Tibial artery (tissue), 4 donors: Measurements from ENCODE around the gene KLHL29.
A peak's percentile ranks its signal among the peaks of the same experiment; 100 is the strongest.

Experiments used
- DNase-seq, 2 donors: peaks; one replicate each; pipeline ENCODE4 v3.0.0-alpha.2; 2019
- H3K27ac ChIP-seq, 2 donors: fragments of 200-600 bp; sonication (generic) in 1 of 2; 1 replicate in 1 of 2; 2 replicates in 1 of 2; pipeline ENCODE4 v1.5.1; 2018 to 2019; ENCODE audit warnings: mild to moderate bottlenecking in 1 of 2
- H3K27me3 ChIP-seq, 2 donors: fragments of 200-600 bp; sonication (generic) in 1 of 2; one replicate each; pipeline versions ENCODE4 v1.5.1 to v1.6.0; 2016 to 2019
- H3K36me3 ChIP-seq, 3 donors: fragments of 200-600 bp; sonication (generic) in 2 of 3; one replicate each; pipeline ENCODE4 v1.5.1; 2016 to 2019; ENCODE audit warnings: mild to moderate bottlenecking in 2 of 3
- H3K4me1 ChIP-seq, 4 donors: fragments of 200-600 bp; sonication (generic) in 2 of 4; 1 replicate in 3 of 4; 2 replicates in 1 of 4; pipeline ENCODE4 v1.5.1; 2016 to 2019
- H3K4me3 ChIP-seq, 2 donors: fragments of 200-600 bp; sonication (generic) in 1 of 2; 1 replicate in 1 of 2; 2 replicates in 1 of 2; pipeline ENCODE4 v1.5.1; 2018 to 2019; ENCODE audit warnings: mild to moderate bottlenecking in 2 of 2
- H3K9me3 ChIP-seq, 3 donors: fragments of 200-600 bp; sonication (generic) in 1 of 3; one replicate each; pipeline ENCODE4 v1.5.1; 2016 to 2019
- CTCF ChIP-seq, 2 experiments: fragments of 200-600 bp in 1 of 2; fragments of 450-650 bp in 1 of 2; IDR thresholded peaks; one replicate each; pipeline ENCODE4 v1.5.1; 2017 to 2019; ENCODE audit warnings: antibody characterized with exemption in 2 of 2, mild to moderate bottlenecking in 1 of 2, moderate library complexity in 1 of 2
- intact Hi-C: fragments of 100-400 bp; cut with DNase I; formaldehyde crosslinking; loops from one replicate; pipeline ENCODE4 v1.15.0; 2023; ENCODE audit warnings: low total_unique reads

The KLHL29 gene

GRCh38 chr2:23468474-23469141, 83.6 kb downstream of the KLHL29 start:
- Histone ChIP-seq H3K27me3 (no peaks in the 10 kb centered on the region), H3K27ac (peak overlapping the region; percentile 5 to 33), H3K4me1 (peaks cover 0 to 52% (median 15%) of the 10 kb centered on the region in 4 donors), H3K4me3 (no peak overlapping the region), H3K9me3 (no peaks in the 10 kb centered on the region), H3K36me3 (no peaks in the 10 kb centered on the region)
- intact Hi-C loops: no loop called here
- no peak for TF ChIP-seq CTCF (IDR thresholded peaks at IDR 0.05)
- no peak for DNase-seq

GRCh38 chr2:23469142-23469540, 84.2 kb downstream of the KLHL29 start:
- peaks cover 0 to 52% (median 15%) of the 10 kb centered on the region in 4 donors for H3K4me1 ChIP-seq
- H3K4me3 ChIP-seq: no peak overlapping the region
- H3K27ac ChIP-seq: peak overlapping the region; percentile 5 to 33
- no peak for TF ChIP-seq CTCF (IDR thresholded peaks at IDR 0.05)
- no peaks in the 10 kb centered on the region for H3K27me3 ChIP-seq
- intact Hi-C loops: no loop called here
- DNase-seq: no peak
- no peaks in the 10 kb centered on the region for H3K36me3 ChIP-seq
- H3K9me3 ChIP-seq: no peaks in the 10 kb centered on the region

GRCh38 chr2:23475036-23475435, 90.1 kb downstream of the KLHL29 start:
- Histone ChIP-seq H3K27ac (no peak overlapping the region), H3K4me1 (peaks cover 0 to 13% (median 0%) of the 10 kb centered on the region in 4 donors), H3K9me3 (no peaks in the 10 kb centered on the region), H3K36me3 (peaks cover 0 to 11% (median 0%) of the 10 kb centered on the region in 3 donors), H3K27me3 (no peaks in the 10 kb centered on the region), H3K4me3 (no peak overlapping the region)
- TF ChIP-seq CTCF (IDR thresholded peaks at IDR 0.05): no peak
- intact Hi-C loops: no loop called here
- DNase-seq: peak in 1 of 2 donors; percentile 24

- Histone ChIP-seq H3K4me1 (peaks cover 0 to 13% (median 1%) of the 10 kb centered on the region in 4 donors), H3K4me3 (no peak overlapping the region), H3K9me3 (no peaks in the 10 kb centered on the region), H3K27me3 (no peaks in the 10 kb centered on the region), H3K27ac (no peak overlapping the region), H3K36me3 (peaks cover 0 to 11% (median 0%) of the 10 kb centered on the region in 3 donors)
- DNase-seq: peak in 1 of 2 donors; percentile 38
- intact Hi-C loops: no loop called here
- TF ChIP-seq CTCF (IDR thresholded peaks at IDR 0.05): no peak
These were observed 90.5 kb downstream of the KLHL29 start for GRCh38 chr2:23475473-23475872.

- Histone ChIP-seq H3K4me1 (peaks cover 0 to 19% (median 3%) of the 10 kb centered on the region in 4 donors), H3K27me3 (no peaks in the 10 kb centered on the region), H3K27ac (no peak overlapping the region), H3K36me3 (peaks cover 0 to 11% (median 0%) of the 10 kb centered on the region in 3 donors), H3K9me3 (no peaks in the 10 kb centered on the region), H3K4me3 (no peak overlapping the region)
- intact Hi-C loops: no loop called here
- no peak for DNase-seq
- TF ChIP-seq CTCF (IDR thresholded peaks at IDR 0.05): no peak
These were observed 91.8 kb downstream of the KLHL29 start for GRCh38 chr2:23476786-23477185.
